ENCODE results near the gene TAS2R43.

GRCh38 chr12:11133162-11133561, 41.0 kb upstream of the TAS2R43 start:
- TF ChIP-seq CTCF (IDR thresholded peaks at IDR 0.05) = no peak
- no peak for TF ChIP-seq POLR2AphosphoS5 (IDR thresholded peaks at IDR 0.05)

All from prostate gland (tissue), 2 donors.